Left ventricle myocardium inferior (tissue), 1 donor: Measurements from ENCODE around the gene LEO1. TPM values are rescaled to one million over a fixed set of nuclear protein-coding genes. Genes with fewer than 3 reads are reported as not detected.
"Not testable (repeated sequence)": the region's sequence is repeated elsewhere in the genome, so short reads cannot be mapped to it uniquely, and the experiment has no call there.

ENCODE experiments used
- DNase-seq: peaks from one replicate; pipeline ENCODE4 v3.0.0-alpha.2; 2020
- H3K27ac ChIP-seq: fragments of 200-600 bp; replicated peaks from 2 replicates; pipeline ENCODE4 v1.8.0; 2021
- H3K27me3 ChIP-seq: fragments of 200-600 bp; 2 replicates; pipeline ENCODE4 v1.8.0; 2021; ENCODE audit warnings: low read depth
- H3K36me3 ChIP-seq: fragments of 200-600 bp; 2 replicates; pipeline ENCODE4 v1.8.0; 2021
- H3K4me1 ChIP-seq: fragments of 200-600 bp; 2 replicates; pipeline ENCODE4 v1.8.0; 2021
- H3K4me3 ChIP-seq: fragments of 200-600 bp; 2 replicates; pipeline ENCODE4 v1.8.0; 2021; ENCODE audit warnings: mild to moderate bottlenecking, moderate library complexity
- H3K9me3 ChIP-seq: fragments of 200-600 bp; replicated peaks from 2 replicates; pipeline ENCODE4 v1.8.0; 2021
- CTCF ChIP-seq: fragments of 200-600 bp; IDR thresholded peaks from 2 replicates; pipeline ENCODE4 v1.8.0; 2021; ENCODE audit warnings: antibody characterized with exemption, mild to moderate bottlenecking, borderline replicate concordance
- intact Hi-C: fragments of 100-400 bp; cut with micrococcal nuclease; formaldehyde crosslinking; loops from one replicate; pipeline ENCODE4 v1.11.0; 2022
- total RNA-seq: library from RNA; stranded (reverse); fragmentation: NEBNext Ultra II Directional; extraction: Animal tissue kit (Norgen Biotek cat#: 25700); gene quantifications from one replicate; pipeline ENCODE4 v1.2.1, GENCODE V29; 2021
- donor health status: DM: no; HTN: yes; CAD: no; lungs with severe emphysema.

LEO1 gene
- total RNA-seq, 1 donor from 2014 or later = 9.7 TPM

GRCh38 chr15:52006702-52007340, 35.2 kb upstream of the LEO1 start:
- intact Hi-C loops = no loop called here
- Histone ChIP-seq H3K27ac (peak overlapping the region; percentile 66), H3K27me3 (no peaks in the 10 kb centered on the region), H3K4me1 (peaks cover 57% of the 10 kb centered on the region), H3K36me3 (no peaks in the 10 kb centered on the region), H3K9me3 (no peaks in the 10 kb centered on the region), H3K4me3 (no peak overlapping the region)
- no peak for DNase-seq
- no peak for TF ChIP-seq CTCF

GRCh38 chr15:52005748-52006701, 34.4 kb upstream of the LEO1 start:
- Histone ChIP-seq H3K27me3 (no peaks in the 10 kb centered on the region), H3K36me3 (no peaks in the 10 kb centered on the region), H3K9me3 (no peaks in the 10 kb centered on the region), H3K4me3 (no peak overlapping the region), H3K27ac (peak overlapping the region; percentile 66), H3K4me1 (peaks cover 49% of the 10 kb centered on the region)
- no peak for TF ChIP-seq CTCF
- no peak for DNase-seq
- intact Hi-C loops = no loop called here

GRCh38 chr15:52004806-52005205, 33.2 kb upstream of the LEO1 start:
- Histone ChIP-seq H3K27ac (no peak overlapping the region), H3K4me1 (peaks cover 47% of the 10 kb centered on the region), H3K4me3 (no peak overlapping the region), H3K9me3 (no peaks in the 10 kb centered on the region), H3K27me3 (no peaks in the 10 kb centered on the region), H3K36me3 (no peaks in the 10 kb centered on the region)
- DNase-seq = no peak
- intact Hi-C loops = no loop called here
- TF ChIP-seq CTCF = no peak

GRCh38 chr15:52003710-52004109, 32.1 kb upstream of the LEO1 start:
- intact Hi-C loops = no loop called here

GRCh38 chr15:52003089-52003488, 31.5 kb upstream of the LEO1 start:
- H3K9me3 ChIP-seq, H3K36me3 ChIP-seq, H3K4me3 ChIP-seq, H3K27me3 ChIP-seq, DNase-seq, intact Hi-C loops: not testable (repeated sequence)
- Histone ChIP-seq H3K27ac (peak overlapping the region; percentile 30), H3K4me1 (peaks cover 40% of the 10 kb centered on the region)

More at GRCh38 chr15:52003710-52004109, 32.1 kb upstream of the LEO1 start:
- Histone ChIP-seq H3K9me3 (no peaks in the 10 kb centered on the region), H3K4me1 (peaks cover 46% of the 10 kb centered on the region), H3K27ac (no peak overlapping the region), H3K36me3 (no peaks in the 10 kb centered on the region), H3K4me3 (no peak overlapping the region), H3K27me3 (no peaks in the 10 kb centered on the region)
- TF ChIP-seq CTCF = no peak
- no peak for DNase-seq

GRCh38 chr15:52002351-52002750, 30.8 kb upstream of the LEO1 start:
- H3K4me1 ChIP-seq = peaks cover 33% of the 10 kb centered on the region
- H3K27me3 ChIP-seq = no peaks in the 10 kb centered on the region
- intact Hi-C loops = no loop called here
- H3K27ac ChIP-seq = no peak overlapping the region
- H3K36me3 ChIP-seq = no peaks in the 10 kb centered on the region
- no peak for TF ChIP-seq CTCF
- H3K9me3 ChIP-seq = no peaks in the 10 kb centered on the region
- no peak for DNase-seq
- H3K4me3 ChIP-seq = no peak overlapping the region
